ENCODE data around the gene ATXN1.

Gene ATXN1

GRCh38 chr6:16508959-16509358 lies 252.3 kb downstream of the ATXN1 start:
- H2AFZ ChIP-seq (ENCODE audit: low read depth, low read length) = no peak overlapping the region

GRCh38 chr6:16505711-16506357 lies 255.4 kb downstream of the ATXN1 start:
- Histone ChIP-seq H3K27ac (ENCODE audit: low read length) (no peak overlapping the region), H4K20me1 (ENCODE audit: insufficient read depth, low read length) (no peaks in the 10 kb centered on the region), H3K9ac (ENCODE audit: low read length) (no peak overlapping the region), H2AFZ (ENCODE audit: low read depth, low read length) (no peak overlapping the region), H3K27me3 (ENCODE audit: low read depth, low read length) (peaks cover 35% of the 10 kb centered on the region), H3K79me2 (ENCODE audit: low read length) (no peaks in the 10 kb centered on the region), H3K4me3 (ENCODE audit: low read length) (no peak overlapping the region), H3K4me2 (ENCODE audit: low read length) (no peak overlapping the region), H3K9me3 (ENCODE audit: insufficient read depth, low read length) (no peaks in the 10 kb centered on the region), H3K36me3 (replicated peaks; ENCODE audit: low read depth, low read length) (no peaks in the 10 kb centered on the region), H3K4me1 (ENCODE audit: low read length) (peaks cover 17% of the 10 kb centered on the region)
- TF ChIP-seq CTCF (IDR thresholded peaks at IDR 0.05; ENCODE audit: low read depth, low read length) = no peak
- TF ChIP-seq EZH2phosphoT487 (IDR thresholded peaks at IDR 0.05; ENCODE audit: low read depth) = no peak

More at GRCh38 chr6:16508959-16509358, 252.3 kb downstream of the ATXN1 start:
- H3K27me3 ChIP-seq (ENCODE audit: low read depth, low read length) = peaks cover 57% of the 10 kb centered on the region
- H3K9ac ChIP-seq (ENCODE audit: low read length) = no peak overlapping the region
- no peaks in the 10 kb centered on the region for H3K36me3 ChIP-seq (replicated peaks; ENCODE audit: low read depth, low read length)
- no peak overlapping the region for H3K4me3 ChIP-seq (ENCODE audit: low read length)
- H3K9me3 ChIP-seq (ENCODE audit: insufficient read depth, low read length) = no peaks in the 10 kb centered on the region
- no peak for TF ChIP-seq EZH2phosphoT487 (IDR thresholded peaks at IDR 0.05; ENCODE audit: low read depth)
- no peak for TF ChIP-seq CTCF (IDR thresholded peaks at IDR 0.05; ENCODE audit: low read depth, low read length)
- no peaks in the 10 kb centered on the region for H4K20me1 ChIP-seq (ENCODE audit: insufficient read depth, low read length)
- H3K4me1 ChIP-seq (ENCODE audit: low read length) = peaks cover 15% of the 10 kb centered on the region
- H3K79me2 ChIP-seq (ENCODE audit: low read length) = no peaks in the 10 kb centered on the region
- no peak overlapping the region for H3K27ac ChIP-seq (ENCODE audit: low read length)
- no peak overlapping the region for H3K4me2 ChIP-seq (ENCODE audit: low read length)

- Histone ChIP-seq H3K4me2 (ENCODE audit: low read length) (no peak overlapping the region), H4K20me1 (ENCODE audit: insufficient read depth, low read length) (no peaks in the 10 kb centered on the region), H2AFZ (ENCODE audit: low read depth, low read length) (no peak overlapping the region), H3K9me3 (ENCODE audit: insufficient read depth, low read length) (no peaks in the 10 kb centered on the region), H3K4me1 (ENCODE audit: low read length) (peaks cover 17% of the 10 kb centered on the region), H3K27ac (ENCODE audit: low read length) (no peak overlapping the region), H3K27me3 (ENCODE audit: low read depth, low read length) (peaks cover 34% of the 10 kb centered on the region), H3K9ac (ENCODE audit: low read length) (no peak overlapping the region), H3K4me3 (ENCODE audit: low read length) (no peak overlapping the region), H3K79me2 (ENCODE audit: low read length) (no peaks in the 10 kb centered on the region), H3K36me3 (replicated peaks; ENCODE audit: low read depth, low read length) (no peaks in the 10 kb centered on the region)
- TF ChIP-seq EZH2phosphoT487 (IDR thresholded peaks at IDR 0.05; ENCODE audit: low read depth) (no peak), CTCF (IDR thresholded peaks at IDR 0.05; ENCODE audit: low read depth, low read length) (no peak)
Observed at GRCh38 chr6:16504609-16505008, 256.7 kb downstream of the ATXN1 start.

- H3K4me3 ChIP-seq (ENCODE audit: low read length) = no peak overlapping the region
- no peak overlapping the region for H3K27ac ChIP-seq (ENCODE audit: low read length)
- no peaks in the 10 kb centered on the region for H3K9me3 ChIP-seq (ENCODE audit: insufficient read depth, low read length)
- H3K9ac ChIP-seq (ENCODE audit: low read length) = no peak overlapping the region
- no peaks in the 10 kb centered on the region for H3K79me2 ChIP-seq (ENCODE audit: low read length)
- TF ChIP-seq CTCF (IDR thresholded peaks at IDR 0.05; ENCODE audit: low read depth, low read length) = no peak
- no peak for TF ChIP-seq EZH2phosphoT487 (IDR thresholded peaks at IDR 0.05; ENCODE audit: low read depth)
- no peak overlapping the region for H3K4me2 ChIP-seq (ENCODE audit: low read length)
- peaks cover 17% of the 10 kb centered on the region for H3K4me1 ChIP-seq (ENCODE audit: low read length)
- H3K36me3 ChIP-seq (replicated peaks; ENCODE audit: low read depth, low read length) = no peaks in the 10 kb centered on the region
- no peak overlapping the region for H2AFZ ChIP-seq (ENCODE audit: low read depth, low read length)
- no peaks in the 10 kb centered on the region for H4K20me1 ChIP-seq (ENCODE audit: insufficient read depth, low read length)
- H3K27me3 ChIP-seq (ENCODE audit: low read depth, low read length) = peaks cover 29% of the 10 kb centered on the region
Observed at GRCh38 chr6:16503970-16504415, 257.3 kb downstream of the ATXN1 start.
